Neuronal stem cell (in vitro differentiated cells): ENCODE results near the gene SPINT3.

Experiments
- DNase-seq: peaks from one replicate; pipeline ENCODE4 v3.0.0-alpha.2; 2013; ENCODE audit warnings: low spot score
- H2AFZ ChIP-seq: one replicate; pipeline ENCODE4 v1.6.1; 2013; ENCODE audit warnings: mild to moderate bottlenecking, low read length, inconsistent platforms
- H2AK5ac ChIP-seq: 2 replicates; pipeline ENCODE4 v1.6.1; 2013; ENCODE audit warnings: low read depth, mild to moderate bottlenecking, inconsistent platforms, low read length, moderate library complexity, mixed read lengths
- H2BK120ac ChIP-seq: 2 replicates; pipeline ENCODE4 v1.6.1; 2013; ENCODE audit warnings: low read depth, mild to moderate bottlenecking, inconsistent platforms, low read length, moderate library complexity, mixed read lengths
- H2BK12ac ChIP-seq: one replicate; pipeline ENCODE4 v1.6.1; 2013; ENCODE audit warnings: low read length, inconsistent platforms
- H2BK15ac ChIP-seq: 2 replicates; pipeline ENCODE4 v1.6.1; 2013; ENCODE audit warnings: mild to moderate bottlenecking, low read length, inconsistent platforms, mixed read lengths
- H2BK5ac ChIP-seq: one replicate; pipeline ENCODE4 v1.6.1; 2013; ENCODE audit warnings: inconsistent platforms, mild to moderate bottlenecking, low read length, moderate library complexity
- H3K14ac ChIP-seq: one replicate; pipeline ENCODE4 v1.6.1; 2013; ENCODE audit warnings: low read length, inconsistent platforms
- H3K18ac ChIP-seq: 2 replicates; pipeline ENCODE4 v1.6.1; 2013; ENCODE audit warnings: low read length, inconsistent platforms
- H3K23ac ChIP-seq: 2 replicates; pipeline ENCODE4 v1.6.1; 2013; ENCODE audit warnings: low read depth, mild to moderate bottlenecking, mixed read lengths, low read length, inconsistent platforms; ENCODE audit not compliant: poor library complexity
- H3K27ac ChIP-seq: replicated peaks from 3 replicates; pipeline ENCODE4 v1.5.1; 2013; ENCODE audit warnings: low read length, inconsistent platforms
- H3K27me3 ChIP-seq, 3 experiments: 2 replicates each; pipeline ENCODE4 v1.6.1; 2013; ENCODE audit warnings: low read length in 3 of 3, mild to moderate bottlenecking in 2 of 3, inconsistent platforms in 1 of 3, low read depth in 1 of 3, mixed read lengths in 1 of 3, moderate library complexity in 1 of 3; ENCODE audit not compliant: control insufficient read depth in 3 of 3, insufficient read depth in 3 of 3
- H3K36me3 ChIP-seq, 2 donors: replicated peaks in 1 of 2; 2 replicates each; pipeline ENCODE4 v1.6.1; 2013; ENCODE audit warnings: low read length in 2 of 2; ENCODE audit not compliant: control insufficient read depth in 2 of 2, insufficient read depth in 2 of 2
- H3K4ac ChIP-seq: 2 replicates; pipeline ENCODE4 v1.6.1; 2013; ENCODE audit warnings: inconsistent platforms, mild to moderate bottlenecking, low read length, moderate library complexity
- H3K4me1 ChIP-seq, 2 donors: 1 replicate in 1 of 2; 2 replicates in 1 of 2; pipeline ENCODE4 v1.6.1; 2013; ENCODE audit warnings: low read length in 2 of 2, low read depth in 1 of 2; ENCODE audit not compliant: control insufficient read depth in 2 of 2, insufficient read depth in 1 of 2
- H3K4me2 ChIP-seq: one replicate; pipeline ENCODE4 v1.6.1; 2013; ENCODE audit warnings: mild to moderate bottlenecking, low read length, inconsistent platforms; ENCODE audit not compliant: insufficient read depth, poor library complexity, severe bottlenecking
- H3K4me3 ChIP-seq, 2 donors: 2 replicates each; pipeline ENCODE4 v1.5.1; 2013; ENCODE audit warnings: low read length in 2 of 2, mild to moderate bottlenecking in 2 of 2, inconsistent platforms in 1 of 2, moderate library complexity in 1 of 2
- H3K79me1 ChIP-seq: one replicate; pipeline ENCODE4 v1.6.1; 2013; ENCODE audit warnings: low read depth, mild to moderate bottlenecking, inconsistent platforms, low read length, moderate library complexity
- H3K9ac ChIP-seq: one replicate; pipeline ENCODE4 v1.6.1; 2013; ENCODE audit warnings: mild to moderate bottlenecking, low read depth, low read length, inconsistent platforms; ENCODE audit not compliant: poor library complexity
- H3K9me3 ChIP-seq, 2 donors: replicated peaks in 1 of 2; 2 replicates each; pipeline versions ENCODE3 to v1.6.1; 2013; ENCODE audit warnings: low read length in 2 of 2, mild to moderate bottlenecking in 2 of 2, inconsistent platforms in 1 of 2, low read depth in 1 of 2, mixed read lengths in 1 of 2, moderate library complexity in 1 of 2; ENCODE audit not compliant: control insufficient read depth in 2 of 2, insufficient read depth in 1 of 2
- H4K8ac ChIP-seq: one replicate; pipeline ENCODE4 v1.6.1; 2013; ENCODE audit warnings: low read depth, mild to moderate bottlenecking, inconsistent platforms, low read length, moderate library complexity
- H4K91ac ChIP-seq: one replicate; pipeline ENCODE4 v1.6.1; 2013; ENCODE audit warnings: low read length, low read depth, mild to moderate bottlenecking, inconsistent platforms; ENCODE audit not compliant: poor library complexity
- WGBS, 2 donors: extraction: QIAGEN DNeasy Blood & Tissue Kit; methylation state at CpG; one replicate each; pipeline ENCODE4 v1.1.7; 2013; ENCODE audit warnings: missing lambda C conversion rate in 2 of 2, mixed read lengths in 1 of 2; ENCODE audit not compliant: insufficient read length in 2 of 2, insufficient replicate concordance in 1 of 2; ENCODE audit errors: extremely low coverage in 2 of 2; 5-methylcytosine and 5-hydroxymethylcytosine counted together

The SPINT3 gene

GRCh38 chr20:45465491-45466266 lies 49.7 kb downstream of the SPINT3 start:
- Histone ChIP-seq H4K91ac (no peak overlapping the region), H3K18ac (no peak overlapping the region), H3K4me2 (no peak overlapping the region), H2BK15ac (no peak overlapping the region), H2BK12ac (no peak overlapping the region), H2AFZ (no peak overlapping the region), H3K4ac (no peak overlapping the region), H3K9ac (no peak overlapping the region), H3K14ac (no peak overlapping the region), H2AK5ac (no peak overlapping the region), H3K9me3 (no peaks in the 10 kb centered on the region), H4K8ac (no peak overlapping the region), H2BK120ac (no peak overlapping the region), H3K79me1 (no peaks in the 10 kb centered on the region), H3K36me3 (no peaks in the 10 kb centered on the region), H3K4me3 (no peak overlapping the region), H2BK5ac (no peak overlapping the region), H3K4me1 (peaks cover 0 to 2% of the 10 kb centered on the region in 2 donors), H3K23ac (no peak overlapping the region), H3K27me3 (peaks cover 0 to 35% (median 11%) of the 10 kb centered on the region in 3 experiments), H3K27ac (no peak overlapping the region)
- no CpG with 5 or more reads among the region's 1 CpG for WGBS, 2 donors
- no peak for DNase-seq

GRCh38 chr20:45463709-45464108 lies 51.7 kb downstream of the SPINT3 start:
- Histone ChIP-seq H3K18ac (no peak overlapping the region), H3K23ac (no peak overlapping the region), H3K4ac (no peak overlapping the region), H2AK5ac (no peak overlapping the region), H3K79me1 (no peaks in the 10 kb centered on the region), H2BK15ac (no peak overlapping the region), H3K4me1 (no peaks in the 10 kb centered on the region), H3K9ac (no peak overlapping the region), H4K91ac (no peak overlapping the region), H2BK120ac (no peak overlapping the region), H2BK5ac (no peak overlapping the region), H3K36me3 (no peaks in the 10 kb centered on the region), H3K14ac (no peak overlapping the region), H3K27me3 (peaks cover 0 to 35% (median 0%) of the 10 kb centered on the region in 3 experiments), H2AFZ (no peak overlapping the region), H3K27ac (no peak overlapping the region), H3K9me3 (no peaks in the 10 kb centered on the region), H3K4me3 (no peak overlapping the region), H3K4me2 (no peak overlapping the region), H2BK12ac (no peak overlapping the region), H4K8ac (no peak overlapping the region)
- no peak for DNase-seq
- WGBS, 2 donors: no CpG with 5 or more reads among the region's 4 CpGs

- Histone ChIP-seq H4K8ac (no peak overlapping the region), H3K4me3 (no peak overlapping the region), H3K14ac (no peak overlapping the region), H2BK12ac (no peak overlapping the region), H3K4ac (no peak overlapping the region), H3K4me1 (peaks cover 0 to 2% of the 10 kb centered on the region in 2 donors), H2BK120ac (no peak overlapping the region), H3K23ac (no peak overlapping the region), H3K79me1 (no peaks in the 10 kb centered on the region), H3K9me3 (no peaks in the 10 kb centered on the region), H3K27ac (no peak overlapping the region), H3K4me2 (no peak overlapping the region), H2AK5ac (no peak overlapping the region), H3K9ac (no peak overlapping the region), H3K27me3 (peaks cover 0 to 33% (median 0%) of the 10 kb centered on the region in 3 experiments), H2BK15ac (no peak overlapping the region), H4K91ac (no peak overlapping the region), H3K36me3 (no peaks in the 10 kb centered on the region), H2BK5ac (no peak overlapping the region), H3K18ac (no peak overlapping the region), H2AFZ (no peak overlapping the region)
- DNase-seq: no peak
- WGBS, 2 donors: no CpG with 5 or more reads among the region's 6 CpGs
Measured at GRCh38 chr20:45462711-45463509, 52.5 kb downstream of the SPINT3 start.
